WTC11 (cell line): Measurements from ENCODE around the gene HRC. TPM values are rescaled to one million over a fixed set of nuclear protein-coding genes. Genes with fewer than 3 reads are reported as not detected.

Source experiments
- CREB1 ChIP-seq: sonication (generic); formaldehyde crosslinking; IDR thresholded peaks from 2 replicates; pipeline ENCODE4 v1.8.0; 2023; ENCODE audit warnings: mild to moderate bottlenecking, missing genetic modification reagents
- CREM ChIP-seq: sonication (generic); formaldehyde crosslinking; IDR thresholded peaks from 2 replicates; pipeline ENCODE4 v1.8.1; 2022; ENCODE audit warnings: mild to moderate bottlenecking, missing genetic modification reagents, moderate library complexity
- ETV6 ChIP-seq: sonication (generic); formaldehyde crosslinking; IDR thresholded peaks from 2 replicates; pipeline ENCODE4 v1.8.1; 2022; ENCODE audit warnings: mild to moderate bottlenecking, missing genetic modification reagents
- FOXP1 ChIP-seq: sonication (generic); formaldehyde crosslinking; IDR thresholded peaks from 2 replicates; pipeline ENCODE4 v1.8.0; 2022; ENCODE audit warnings: missing genetic modification reagents, mild to moderate bottlenecking, moderate library complexity, borderline replicate concordance
- GTF2I ChIP-seq: fragments of 250-450 bp; sonication (Bioruptor Pico); conservative IDR thresholded peaks from 2 replicates; pipeline ENCODE4 v1.4.0; 2021; ENCODE audit warnings: mild to moderate bottlenecking
- IRF2 ChIP-seq: sonication (generic); formaldehyde crosslinking; IDR thresholded peaks from 2 replicates; pipeline ENCODE4 v1.8.0; 2022; ENCODE audit warnings: low read depth, missing genetic modification reagents, borderline replicate concordance
- JUN ChIP-seq: sonication (generic); formaldehyde crosslinking; IDR thresholded peaks from 2 replicates; pipeline ENCODE4 v1.8.0; 2023; ENCODE audit warnings: mild to moderate bottlenecking, missing genetic modification reagents
- MYBL2 ChIP-seq: sonication (generic); formaldehyde crosslinking; IDR thresholded peaks from 2 replicates; pipeline ENCODE4 v1.8.1; 2023; ENCODE audit warnings: mild to moderate bottlenecking, moderate library complexity, missing genetic modification reagents
- NFATC4 ChIP-seq: fragments of 250-450 bp; sonication (Bioruptor Pico); IDR thresholded peaks from 2 replicates; pipeline ENCODE4 v1.9.0; 2021; ENCODE audit warnings: mild to moderate bottlenecking
- RORB ChIP-seq: fragments of 250-450 bp; sonication (Bioruptor Pico); IDR thresholded peaks from 2 replicates; pipeline ENCODE4 v1.9.0; 2021; ENCODE audit warnings: mild to moderate bottlenecking
- SMAD3 ChIP-seq: sonication (generic); formaldehyde crosslinking; IDR thresholded peaks from 2 replicates; pipeline ENCODE4 v1.8.0; 2022; ENCODE audit warnings: missing genetic modification reagents, mild to moderate bottlenecking, borderline replicate concordance
- TCF7 ChIP-seq: sonication (generic); formaldehyde crosslinking; IDR thresholded peaks from 2 replicates; pipeline ENCODE4 v1.8.0; 2022; ENCODE audit warnings: mild to moderate bottlenecking, low read depth, missing genetic modification reagents, moderate library complexity
- ZNF232 ChIP-seq: sonication (generic); formaldehyde crosslinking; IDR thresholded peaks from 2 replicates; pipeline ENCODE4 v1.8.0; 2022; ENCODE audit warnings: mild to moderate bottlenecking, missing genetic modification reagents
- ZNF317 ChIP-seq: sonication (generic); formaldehyde crosslinking; IDR thresholded peaks from 2 replicates; pipeline ENCODE4 v1.8.1; 2023; ENCODE audit warnings: low read depth, mild to moderate bottlenecking, moderate library complexity, missing genetic modification reagents, borderline replicate concordance
- ZNF396 ChIP-seq: fragments of 250-450 bp; sonication (Bioruptor Pico); IDR thresholded peaks from 2 replicates; pipeline ENCODE4 v1.8.0; 2021; ENCODE audit warnings: mild to moderate bottlenecking, moderate library complexity, borderline replicate concordance
- ZNF416 ChIP-seq: fragments of 250-450 bp; sonication (Bioruptor Pico); IDR thresholded peaks from 2 replicates; pipeline ENCODE4 v1.9.0; 2021; ENCODE audit warnings: mild to moderate bottlenecking, inconsistent platforms
- total RNA-seq: library from RNA; stranded (reverse); gene quantifications from 3 replicates; pipeline ENCODE4 v1.2.3, GENCODE V29; 2021
- TF ChIP-seq, protein P1 (sequence below): fragments of 250-450 bp; sonication (Bioruptor Pico); IDR thresholded peaks from 2 replicates; pipeline ENCODE4 v2.1.2; 2022; ENCODE audit warnings: mild to moderate bottlenecking, moderate library complexity
- TF ChIP-seq, protein P2 (sequence below): sonication (generic); formaldehyde crosslinking; IDR thresholded peaks from 2 replicates; pipeline ENCODE4 v1.8.1; 2022; ENCODE audit warnings: low read depth, mild to moderate bottlenecking, moderate library complexity, missing genetic modification reagents, borderline replicate concordance
- TF ChIP-seq, protein P3 (sequence below): sonication (generic); formaldehyde crosslinking; IDR thresholded peaks from 2 replicates; pipeline ENCODE4 v1.8.1; 2023; ENCODE audit warnings: mild to moderate bottlenecking, missing genetic modification reagents, moderate library complexity
- TF ChIP-seq, protein P4 (sequence below): sonication (generic); formaldehyde crosslinking; IDR thresholded peaks from 2 replicates; pipeline ENCODE4 v1.8.1; 2022; ENCODE audit warnings: mild to moderate bottlenecking, missing genetic modification reagents, moderate library complexity, borderline replicate concordance
- TF ChIP-seq, protein P5 (sequence below): sonication (generic); formaldehyde crosslinking; IDR thresholded peaks from 2 replicates; pipeline ENCODE4 v1.8.0; 2022; ENCODE audit warnings: mild to moderate bottlenecking, missing genetic modification reagents
- TF ChIP-seq, protein P6 (sequence below): fragments of 250-450 bp; sonication (Bioruptor Pico); IDR thresholded peaks from 2 replicates; pipeline ENCODE4 v1.9.0; 2021; ENCODE audit warnings: moderate library complexity, mild to moderate bottlenecking, inconsistent platforms, borderline replicate concordance
- TF ChIP-seq, protein P7 (sequence below): sonication (generic); formaldehyde crosslinking; IDR thresholded peaks from 2 replicates; pipeline ENCODE4 v1.8.0; 2022; ENCODE audit warnings: mild to moderate bottlenecking, missing genetic modification reagents
- TF ChIP-seq, protein P8 (sequence below): sonication (generic); formaldehyde crosslinking; conservative IDR thresholded peaks from 2 replicates; pipeline ENCODE4 v1.8.1; 2022; ENCODE audit warnings: mild to moderate bottlenecking, missing genetic modification reagents
- TF ChIP-seq, protein P9 (sequence below): sonication (generic); formaldehyde crosslinking; IDR thresholded peaks from 2 replicates; pipeline ENCODE4 v1.8.1; 2023; ENCODE audit warnings: mild to moderate bottlenecking, missing genetic modification reagents

HRC gene
- total RNA-seq, 1 experiment from 2014 or later: 1.9 TPM

DNA sequence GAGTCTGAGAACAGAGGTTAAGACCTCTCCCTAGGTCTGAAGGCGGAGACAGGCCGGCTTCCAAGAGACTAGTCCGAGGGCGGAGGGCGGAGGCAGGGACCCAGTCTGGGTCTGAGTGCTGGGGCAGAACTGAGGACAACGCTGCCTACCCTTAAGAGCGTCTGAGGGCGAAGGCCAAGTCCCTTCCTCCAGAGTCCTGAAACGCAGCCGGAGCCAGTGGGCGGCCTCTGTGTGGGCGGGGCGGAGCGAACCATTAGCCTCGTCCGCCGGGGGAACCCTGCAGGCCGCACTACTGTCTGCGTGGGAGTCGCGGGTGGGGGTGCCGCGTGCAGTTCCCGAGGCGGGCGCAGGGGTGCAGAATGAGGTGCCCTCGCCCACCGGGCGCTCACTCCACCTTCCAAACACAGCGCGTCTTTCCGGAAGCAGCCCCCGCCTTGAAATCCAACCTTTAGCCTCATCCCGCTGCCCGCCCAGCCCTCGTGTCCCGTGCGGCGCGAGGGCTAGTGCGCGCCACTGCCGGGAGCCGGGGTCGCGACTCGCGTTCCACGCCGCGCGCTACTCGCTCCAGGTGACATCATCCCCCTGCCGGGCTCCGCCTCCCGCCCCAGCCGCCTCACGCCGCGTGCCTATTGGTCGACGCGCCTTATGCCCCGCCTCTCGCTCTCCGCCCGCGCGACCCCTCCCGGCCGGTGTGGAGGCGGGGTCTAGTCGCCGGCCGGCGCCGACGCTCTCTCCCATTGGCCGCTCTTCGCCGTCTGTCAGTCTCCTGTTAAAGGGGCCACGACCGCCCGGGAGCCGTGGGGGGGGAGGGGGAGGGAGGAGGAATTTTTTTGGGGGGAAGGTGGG lies 36.4 kb downstream of the HRC start, which contains the start of gene C19orf73 (continued):
- TF ChIP-seq, protein P1, sequence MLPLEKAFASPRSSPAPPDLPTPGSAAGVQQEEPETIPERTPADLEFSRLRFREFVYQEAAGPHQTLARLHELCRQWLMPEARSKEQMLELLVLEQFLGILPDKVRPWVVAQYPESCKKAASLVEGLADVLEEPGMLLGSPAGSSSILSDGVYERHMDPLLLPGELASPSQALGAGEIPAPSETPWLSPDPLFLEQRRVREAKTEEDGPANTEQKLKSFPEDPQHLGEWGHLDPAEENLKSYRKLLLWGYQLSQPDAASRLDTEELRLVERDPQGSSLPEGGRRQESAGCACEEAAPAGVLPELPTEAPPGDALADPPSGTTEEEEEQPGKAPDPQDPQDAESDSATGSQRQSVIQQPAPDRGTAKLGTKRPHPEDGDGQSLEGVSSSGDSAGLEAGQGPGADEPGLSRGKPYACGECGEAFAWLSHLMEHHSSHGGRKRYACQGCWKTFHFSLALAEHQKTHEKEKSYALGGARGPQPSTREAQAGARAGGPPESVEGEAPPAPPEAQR: no peak
- TF ChIP-seq ZNF317 (CRISPR knock-in tag): no peak
- TF ChIP-seq GTF2I (CRISPR knock-in tag): no peak
- TF ChIP-seq, protein P2, sequence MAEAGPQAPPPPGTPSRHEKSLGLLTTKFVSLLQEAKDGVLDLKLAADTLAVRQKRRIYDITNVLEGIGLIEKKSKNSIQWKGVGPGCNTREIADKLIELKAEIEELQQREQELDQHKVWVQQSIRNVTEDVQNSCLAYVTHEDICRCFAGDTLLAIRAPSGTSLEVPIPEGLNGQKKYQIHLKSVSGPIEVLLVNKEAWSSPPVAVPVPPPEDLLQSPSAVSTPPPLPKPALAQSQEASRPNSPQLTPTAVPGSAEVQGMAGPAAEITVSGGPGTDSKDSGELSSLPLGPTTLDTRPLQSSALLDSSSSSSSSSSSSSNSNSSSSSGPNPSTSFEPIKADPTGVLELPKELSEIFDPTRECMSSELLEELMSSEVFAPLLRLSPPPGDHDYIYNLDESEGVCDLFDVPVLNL (CRISPR knock-in tag): no peak; the same call in 1 of the 2 replicates
- TF ChIP-seq IRF2 (CRISPR knock-in tag): no peak
- TF ChIP-seq, protein P3, sequence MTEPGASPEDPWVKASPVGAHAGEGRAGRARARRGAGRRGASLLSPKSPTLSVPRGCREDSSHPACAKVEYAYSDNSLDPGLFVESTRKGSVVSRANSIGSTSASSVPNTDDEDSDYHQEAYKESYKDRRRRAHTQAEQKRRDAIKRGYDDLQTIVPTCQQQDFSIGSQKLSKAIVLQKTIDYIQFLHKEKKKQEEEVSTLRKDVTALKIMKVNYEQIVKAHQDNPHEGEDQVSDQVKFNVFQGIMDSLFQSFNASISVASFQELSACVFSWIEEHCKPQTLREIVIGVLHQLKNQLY: no peak
- TF ChIP-seq, protein P4, sequence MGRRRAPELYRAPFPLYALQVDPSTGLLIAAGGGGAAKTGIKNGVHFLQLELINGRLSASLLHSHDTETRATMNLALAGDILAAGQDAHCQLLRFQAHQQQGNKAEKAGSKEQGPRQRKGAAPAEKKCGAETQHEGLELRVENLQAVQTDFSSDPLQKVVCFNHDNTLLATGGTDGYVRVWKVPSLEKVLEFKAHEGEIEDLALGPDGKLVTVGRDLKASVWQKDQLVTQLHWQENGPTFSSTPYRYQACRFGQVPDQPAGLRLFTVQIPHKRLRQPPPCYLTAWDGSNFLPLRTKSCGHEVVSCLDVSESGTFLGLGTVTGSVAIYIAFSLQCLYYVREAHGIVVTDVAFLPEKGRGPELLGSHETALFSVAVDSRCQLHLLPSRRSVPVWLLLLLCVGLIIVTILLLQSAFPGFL (CRISPR knock-in tag): no peak
- TF ChIP-seq CREB1 (CRISPR knock-in tag): no peak
- 0 out of 2 replicates have a peak, but pooled peaks have one; percentile 47 for TF ChIP-seq MYBL2 (CRISPR knock-in tag)
- TF ChIP-seq, protein P5, sequence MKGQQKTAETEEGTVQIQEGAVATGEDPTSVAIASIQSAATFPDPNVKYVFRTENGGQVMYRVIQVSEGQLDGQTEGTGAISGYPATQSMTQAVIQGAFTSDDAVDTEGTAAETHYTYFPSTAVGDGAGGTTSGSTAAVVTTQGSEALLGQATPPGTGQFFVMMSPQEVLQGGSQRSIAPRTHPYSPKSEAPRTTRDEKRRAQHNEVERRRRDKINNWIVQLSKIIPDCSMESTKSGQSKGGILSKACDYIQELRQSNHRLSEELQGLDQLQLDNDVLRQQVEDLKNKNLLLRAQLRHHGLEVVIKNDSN (CRISPR knock-in tag): no peak
- TF ChIP-seq ZNF416 (CRISPR knock-in tag): no peak
- 0 out of 2 replicates have a peak, but pooled peaks have one; percentile 62 for TF ChIP-seq TCF7 (CRISPR knock-in tag)
- TF ChIP-seq, protein P6, sequence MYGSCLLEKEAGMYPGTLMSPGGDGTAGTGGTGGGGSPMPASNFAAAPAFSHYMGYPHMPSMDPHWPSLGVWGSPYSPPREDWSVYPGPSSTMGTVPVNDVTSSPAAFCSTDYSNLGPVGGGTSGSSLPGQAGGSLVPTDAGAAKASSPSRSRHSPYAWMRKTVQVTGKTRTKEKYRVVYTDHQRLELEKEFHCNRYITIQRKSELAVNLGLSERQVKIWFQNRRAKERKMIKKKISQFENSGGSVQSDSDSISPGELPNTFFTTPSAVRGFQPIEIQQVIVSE (CRISPR knock-in tag): no peak
- no peak for TF ChIP-seq NFATC4 (CRISPR knock-in tag)
- TF ChIP-seq RORB (CRISPR knock-in tag): no peak
- 0 out of 2 replicates have a peak, but pooled peaks have one; percentile 64 for TF ChIP-seq SMAD3
- TF ChIP-seq, protein P7, sequence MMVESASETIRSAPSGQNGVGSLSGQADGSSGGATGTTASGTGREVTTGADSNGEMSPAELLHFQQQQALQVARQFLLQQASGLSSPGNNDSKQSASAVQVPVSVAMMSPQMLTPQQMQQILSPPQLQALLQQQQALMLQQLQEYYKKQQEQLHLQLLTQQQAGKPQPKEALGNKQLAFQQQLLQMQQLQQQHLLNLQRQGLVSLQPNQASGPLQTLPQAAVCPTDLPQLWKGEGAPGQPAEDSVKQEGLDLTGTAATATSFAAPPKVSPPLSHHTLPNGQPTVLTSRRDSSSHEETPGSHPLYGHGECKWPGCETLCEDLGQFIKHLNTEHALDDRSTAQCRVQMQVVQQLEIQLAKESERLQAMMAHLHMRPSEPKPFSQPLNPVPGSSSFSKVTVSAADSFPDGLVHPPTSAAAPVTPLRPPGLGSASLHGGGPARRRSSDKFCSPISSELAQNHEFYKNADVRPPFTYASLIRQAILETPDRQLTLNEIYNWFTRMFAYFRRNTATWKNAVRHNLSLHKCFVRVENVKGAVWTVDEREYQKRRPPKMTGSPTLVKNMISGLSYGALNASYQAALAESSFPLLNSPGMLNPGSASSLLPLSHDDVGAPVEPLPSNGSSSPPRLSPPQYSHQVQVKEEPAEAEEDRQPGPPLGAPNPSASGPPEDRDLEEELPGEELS (CRISPR knock-in tag): no peak
- TF ChIP-seq ZNF396 (CRISPR knock-in tag): no peak
- TF ChIP-seq ZNF232 (CRISPR knock-in tag): no peak
- 0 out of 2 replicates have a peak, but pooled peaks have one; percentile 7 for TF ChIP-seq ETV6
- TF ChIP-seq CREM (CRISPR knock-in tag): no peak
- no peak for TF ChIP-seq JUN (CRISPR knock-in tag)
- TF ChIP-seq, protein P8, sequence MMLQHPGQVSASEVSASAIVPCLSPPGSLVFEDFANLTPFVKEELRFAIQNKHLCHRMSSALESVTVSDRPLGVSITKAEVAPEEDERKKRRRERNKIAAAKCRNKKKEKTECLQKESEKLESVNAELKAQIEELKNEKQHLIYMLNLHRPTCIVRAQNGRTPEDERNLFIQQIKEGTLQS (CRISPR knock-in tag): 0 out of 2 replicates have a peak, but pooled peaks have one; percentile 25
- peak; percentile 64; the same call in 1 of the 2 replicates for TF ChIP-seq FOXP1 (CRISPR knock-in tag)
- TF ChIP-seq, protein P9, sequence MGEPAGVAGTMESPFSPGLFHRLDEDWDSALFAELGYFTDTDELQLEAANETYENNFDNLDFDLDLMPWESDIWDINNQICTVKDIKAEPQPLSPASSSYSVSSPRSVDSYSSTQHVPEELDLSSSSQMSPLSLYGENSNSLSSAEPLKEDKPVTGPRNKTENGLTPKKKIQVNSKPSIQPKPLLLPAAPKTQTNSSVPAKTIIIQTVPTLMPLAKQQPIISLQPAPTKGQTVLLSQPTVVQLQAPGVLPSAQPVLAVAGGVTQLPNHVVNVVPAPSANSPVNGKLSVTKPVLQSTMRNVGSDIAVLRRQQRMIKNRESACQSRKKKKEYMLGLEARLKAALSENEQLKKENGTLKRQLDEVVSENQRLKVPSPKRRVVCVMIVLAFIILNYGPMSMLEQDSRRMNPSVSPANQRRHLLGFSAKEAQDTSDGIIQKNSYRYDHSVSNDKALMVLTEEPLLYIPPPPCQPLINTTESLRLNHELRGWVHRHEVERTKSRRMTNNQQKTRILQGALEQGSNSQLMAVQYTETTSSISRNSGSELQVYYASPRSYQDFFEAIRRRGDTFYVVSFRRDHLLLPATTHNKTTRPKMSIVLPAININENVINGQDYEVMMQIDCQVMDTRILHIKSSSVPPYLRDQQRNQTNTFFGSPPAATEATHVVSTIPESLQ (CRISPR knock-in tag): no peak
